Measurements from ENCODE around the gene FBLN1. TPM values are rescaled to one million over a fixed set of nuclear protein-coding genes. Genes with fewer than 3 reads are reported as not detected.

FBLN1 gene
- total RNA-seq, 1 experiment from 2014 or later: 183 TPM

DNA sequence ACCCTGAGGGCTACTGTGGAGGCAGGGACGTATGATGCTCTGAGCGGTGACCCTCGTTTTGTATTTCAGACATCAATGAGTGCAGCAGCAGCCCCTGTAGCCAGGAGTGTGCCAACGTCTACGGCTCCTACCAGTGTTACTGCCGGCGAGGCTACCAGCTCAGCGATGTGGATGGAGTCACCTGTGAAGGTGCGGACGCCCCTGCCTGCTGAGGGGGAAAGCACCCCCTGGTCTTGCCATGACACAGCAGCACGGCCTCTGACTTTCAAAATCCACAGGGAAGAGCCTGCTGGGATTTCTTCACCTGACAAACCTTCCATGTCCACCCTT lies 44.3 kb downstream of the FBLN1 start (continued):
- TF ChIP-seq CBFB (CRISPR knock-in tag; IDR thresholded peaks at IDR 0.05; ENCODE audit: low read depth): no peak

DNA sequence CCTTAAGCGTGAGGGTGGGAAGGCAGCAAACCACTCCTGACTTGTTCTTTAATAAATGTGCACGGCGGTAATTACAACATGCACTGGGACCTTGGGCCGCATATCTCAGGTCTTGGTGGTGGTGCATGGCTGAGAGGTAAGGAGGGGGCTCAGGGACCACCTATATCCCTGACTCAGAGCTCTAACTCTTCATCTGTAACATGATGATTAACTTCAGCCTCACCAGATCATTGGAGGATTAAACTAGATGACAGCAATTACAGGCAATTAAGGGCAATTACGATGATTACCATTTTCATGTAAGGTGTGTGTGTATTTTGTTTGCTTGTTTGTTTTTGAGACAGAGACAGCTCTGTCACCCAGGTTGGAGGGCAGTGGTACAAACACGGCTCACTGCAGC lies 45.0 kb downstream of the FBLN1 start:
- peaks cover 72% of the 10 kb centered on the region for H3K36me3 Mint-ChIP-seq
- ATAC-seq: no peak
- H3K4me3 Mint-ChIP-seq: no peak overlapping the region
- no peaks in the 10 kb centered on the region for H3K9me3 Mint-ChIP-seq
- H3K27me3 Mint-ChIP-seq (ENCODE audit: low read depth): no peaks in the 10 kb centered on the region
- no peak for TF ChIP-seq NFATC4 (CRISPR knock-in tag; IDR thresholded peaks at IDR 0.05)
- TF ChIP-seq GABPB1 (CRISPR knock-in tag; IDR thresholded peaks at IDR 0.05): no peak
- no peak for TF ChIP-seq TCF7 (CRISPR knock-in tag; IDR thresholded peaks at IDR 0.05; ENCODE audit: low read depth)
- no peak for TF ChIP-seq TEAD4 (CRISPR knock-in tag; IDR thresholded peaks at IDR 0.05)
- TF ChIP-seq, protein P1, sequence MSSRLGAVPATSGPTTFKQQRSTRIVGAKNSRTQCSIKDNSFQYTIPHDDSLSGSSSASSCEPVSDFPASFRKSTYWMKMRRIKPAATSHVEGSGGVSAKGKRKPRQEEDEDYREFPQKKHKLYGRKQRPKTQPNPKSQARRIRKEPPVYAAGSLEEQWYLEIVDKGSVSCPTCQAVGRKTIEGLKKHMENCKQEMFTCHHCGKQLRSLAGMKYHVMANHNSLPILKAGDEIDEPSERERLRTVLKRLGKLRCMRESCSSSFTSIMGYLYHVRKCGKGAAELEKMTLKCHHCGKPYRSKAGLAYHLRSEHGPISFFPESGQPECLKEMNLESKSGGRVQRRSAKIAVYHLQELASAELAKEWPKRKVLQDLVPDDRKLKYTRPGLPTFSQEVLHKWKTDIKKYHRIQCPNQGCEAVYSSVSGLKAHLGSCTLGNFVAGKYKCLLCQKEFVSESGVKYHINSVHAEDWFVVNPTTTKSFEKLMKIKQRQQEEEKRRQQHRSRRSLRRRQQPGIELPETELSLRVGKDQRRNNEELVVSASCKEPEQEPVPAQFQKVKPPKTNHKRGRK (CRISPR knock-in tag; IDR thresholded peaks at IDR 0.05; ENCODE audit: borderline replicate concordance): no peak
- TF ChIP-seq NFE2L1 (CRISPR knock-in tag; IDR thresholded peaks at IDR 0.05): no peak
- TF ChIP-seq, protein P2, sequence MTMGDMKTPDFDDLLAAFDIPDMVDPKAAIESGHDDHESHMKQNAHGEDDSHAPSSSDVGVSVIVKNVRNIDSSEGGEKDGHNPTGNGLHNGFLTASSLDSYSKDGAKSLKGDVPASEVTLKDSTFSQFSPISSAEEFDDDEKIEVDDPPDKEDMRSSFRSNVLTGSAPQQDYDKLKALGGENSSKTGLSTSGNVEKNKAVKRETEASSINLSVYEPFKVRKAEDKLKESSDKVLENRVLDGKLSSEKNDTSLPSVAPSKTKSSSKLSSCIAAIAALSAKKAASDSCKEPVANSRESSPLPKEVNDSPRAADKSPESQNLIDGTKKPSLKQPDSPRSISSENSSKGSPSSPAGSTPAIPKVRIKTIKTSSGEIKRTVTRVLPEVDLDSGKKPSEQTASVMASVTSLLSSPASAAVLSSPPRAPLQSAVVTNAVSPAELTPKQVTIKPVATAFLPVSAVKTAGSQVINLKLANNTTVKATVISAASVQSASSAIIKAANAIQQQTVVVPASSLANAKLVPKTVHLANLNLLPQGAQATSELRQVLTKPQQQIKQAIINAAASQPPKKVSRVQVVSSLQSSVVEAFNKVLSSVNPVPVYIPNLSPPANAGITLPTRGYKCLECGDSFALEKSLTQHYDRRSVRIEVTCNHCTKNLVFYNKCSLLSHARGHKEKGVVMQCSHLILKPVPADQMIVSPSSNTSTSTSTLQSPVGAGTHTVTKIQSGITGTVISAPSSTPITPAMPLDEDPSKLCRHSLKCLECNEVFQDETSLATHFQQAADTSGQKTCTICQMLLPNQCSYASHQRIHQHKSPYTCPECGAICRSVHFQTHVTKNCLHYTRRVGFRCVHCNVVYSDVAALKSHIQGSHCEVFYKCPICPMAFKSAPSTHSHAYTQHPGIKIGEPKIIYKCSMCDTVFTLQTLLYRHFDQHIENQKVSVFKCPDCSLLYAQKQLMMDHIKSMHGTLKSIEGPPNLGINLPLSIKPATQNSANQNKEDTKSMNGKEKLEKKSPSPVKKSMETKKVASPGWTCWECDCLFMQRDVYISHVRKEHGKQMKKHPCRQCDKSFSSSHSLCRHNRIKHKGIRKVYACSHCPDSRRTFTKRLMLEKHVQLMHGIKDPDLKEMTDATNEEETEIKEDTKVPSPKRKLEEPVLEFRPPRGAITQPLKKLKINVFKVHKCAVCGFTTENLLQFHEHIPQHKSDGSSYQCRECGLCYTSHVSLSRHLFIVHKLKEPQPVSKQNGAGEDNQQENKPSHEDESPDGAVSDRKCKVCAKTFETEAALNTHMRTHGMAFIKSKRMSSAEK (CRISPR knock-in tag; IDR thresholded peaks at IDR 0.05; ENCODE audit: borderline replicate concordance): no peak
- TF ChIP-seq, protein P3, sequence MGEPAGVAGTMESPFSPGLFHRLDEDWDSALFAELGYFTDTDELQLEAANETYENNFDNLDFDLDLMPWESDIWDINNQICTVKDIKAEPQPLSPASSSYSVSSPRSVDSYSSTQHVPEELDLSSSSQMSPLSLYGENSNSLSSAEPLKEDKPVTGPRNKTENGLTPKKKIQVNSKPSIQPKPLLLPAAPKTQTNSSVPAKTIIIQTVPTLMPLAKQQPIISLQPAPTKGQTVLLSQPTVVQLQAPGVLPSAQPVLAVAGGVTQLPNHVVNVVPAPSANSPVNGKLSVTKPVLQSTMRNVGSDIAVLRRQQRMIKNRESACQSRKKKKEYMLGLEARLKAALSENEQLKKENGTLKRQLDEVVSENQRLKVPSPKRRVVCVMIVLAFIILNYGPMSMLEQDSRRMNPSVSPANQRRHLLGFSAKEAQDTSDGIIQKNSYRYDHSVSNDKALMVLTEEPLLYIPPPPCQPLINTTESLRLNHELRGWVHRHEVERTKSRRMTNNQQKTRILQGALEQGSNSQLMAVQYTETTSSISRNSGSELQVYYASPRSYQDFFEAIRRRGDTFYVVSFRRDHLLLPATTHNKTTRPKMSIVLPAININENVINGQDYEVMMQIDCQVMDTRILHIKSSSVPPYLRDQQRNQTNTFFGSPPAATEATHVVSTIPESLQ (CRISPR knock-in tag; IDR thresholded peaks at IDR 0.05): no peak
- TF ChIP-seq NR1H2 (CRISPR knock-in tag; IDR thresholded peaks at IDR 0.05): no peak
- TF ChIP-seq, protein P4, sequence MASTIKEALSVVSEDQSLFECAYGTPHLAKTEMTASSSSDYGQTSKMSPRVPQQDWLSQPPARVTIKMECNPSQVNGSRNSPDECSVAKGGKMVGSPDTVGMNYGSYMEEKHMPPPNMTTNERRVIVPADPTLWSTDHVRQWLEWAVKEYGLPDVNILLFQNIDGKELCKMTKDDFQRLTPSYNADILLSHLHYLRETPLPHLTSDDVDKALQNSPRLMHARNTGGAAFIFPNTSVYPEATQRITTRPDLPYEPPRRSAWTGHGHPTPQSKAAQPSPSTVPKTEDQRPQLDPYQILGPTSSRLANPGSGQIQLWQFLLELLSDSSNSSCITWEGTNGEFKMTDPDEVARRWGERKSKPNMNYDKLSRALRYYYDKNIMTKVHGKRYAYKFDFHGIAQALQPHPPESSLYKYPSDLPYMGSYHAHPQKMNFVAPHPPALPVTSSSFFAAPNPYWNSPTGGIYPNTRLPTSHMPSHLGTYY (CRISPR knock-in tag; IDR thresholded peaks at IDR 0.05): no peak
- 0 out of 2 replicates have a peak, but pooled peaks cover 5% of the 10 kb centered on the region for H3K4me1 Mint-ChIP-seq
- ChIA-PET POLR2A (no interaction called here), CTCF (no interaction called here)
- DNase-seq (ENCODE audit: low spot score): no peak
- no peak overlapping the region for H3K27ac Mint-ChIP-seq

DNA sequence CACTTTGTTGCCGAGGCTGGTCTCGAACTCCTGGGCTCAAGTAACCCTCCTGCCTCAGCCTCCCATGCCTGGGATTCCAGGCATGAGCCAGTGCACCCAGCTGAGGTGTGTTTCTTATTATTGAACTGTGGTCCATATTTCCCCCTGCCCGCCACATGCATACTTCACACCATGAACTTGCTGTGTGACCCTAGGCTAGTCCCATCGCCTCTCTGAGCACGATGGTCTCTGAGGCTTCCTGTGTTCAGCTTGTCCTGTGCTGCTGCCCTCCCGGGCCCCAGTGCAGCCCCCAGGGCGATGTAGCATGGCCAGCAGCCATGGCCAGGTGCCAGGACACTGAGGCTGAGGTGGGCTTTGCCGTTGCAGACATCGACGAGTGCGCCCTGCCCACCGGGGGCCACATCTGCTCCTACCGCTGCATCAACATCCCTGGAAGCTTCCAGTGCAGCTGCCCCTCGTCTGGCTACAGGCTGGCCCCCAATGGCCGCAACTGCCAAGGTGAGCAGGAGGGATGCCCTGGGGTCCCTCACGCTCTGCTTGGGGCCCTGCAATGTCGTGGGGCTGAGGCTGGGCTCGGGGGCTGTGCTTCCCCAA lies 45.7 kb downstream of the FBLN1 start:
- H3K4me3 Mint-ChIP-seq: no peak overlapping the region
- CTCF ChIA-PET: interaction anchor here (0.6 to 1.3 kb wide), 7 partner anchors 11 to 202 kb away, joined by 3 to 11 read pairs (median 3); no protein-coding TSS in a partner anchor
- H3K36me3 Mint-ChIP-seq: peaks cover 67% of the 10 kb centered on the region
- DNase-seq (ENCODE audit: low spot score) (no peak), ATAC-seq (no peak)
- H3K9me3 Mint-ChIP-seq: no peaks in the 10 kb centered on the region
- TF ChIP-seq MYBL2 (CRISPR knock-in tag; IDR thresholded peaks at IDR 0.05): no peak
- TF ChIP-seq ZNF121 (CRISPR knock-in tag; IDR thresholded peaks at IDR 0.05): no peak
- TF ChIP-seq SMAD3 (CRISPR knock-in tag; IDR thresholded peaks at IDR 0.05; ENCODE audit: borderline replicate concordance): no peak
- peaks cover 6% of the 10 kb centered on the region for H3K4me1 Mint-ChIP-seq
- no peak overlapping the region for H3K27ac Mint-ChIP-seq
- no peaks in the 10 kb centered on the region for H3K27me3 Mint-ChIP-seq (ENCODE audit: low read depth)
- POLR2A ChIA-PET: no interaction called here
